Measurements from ENCODE around the gene KLHL3.

The KLHL3 gene

GRCh38 chr5:137658324-137658723, 77.6 kb downstream of the KLHL3 start:
- H3K27me3 ChIP-seq (ENCODE audit: low read length): no peaks in the 10 kb centered on the region
- no peak overlapping the region for H2AFZ ChIP-seq (ENCODE audit: low read depth, low read length, severe bottlenecking)
- H4K20me1 ChIP-seq (ENCODE audit: low read depth, low read length): no peaks in the 10 kb centered on the region
- no peak overlapping the region for H3K4me3 ChIP-seq (ENCODE audit: insufficient read depth, low read length, poor library complexity, severe bottlenecking)
- H3K9me2 ChIP-seq (replicated peaks; ENCODE audit: insufficient read depth, low read length): no peaks in the 10 kb centered on the region
- H3F3A ChIP-seq (ENCODE audit: insufficient read depth): no peaks in the 10 kb centered on the region
- no peaks in the 10 kb centered on the region for H3K36me3 ChIP-seq (ENCODE audit: low read length)
- H3K27ac ChIP-seq (ENCODE audit: low read depth, low read length): no peak overlapping the region
- no peaks in the 10 kb centered on the region for H3K79me2 ChIP-seq (ENCODE audit: insufficient read depth, low read length)
- no peak for TF ChIP-seq EZH2phosphoT487 (conservative IDR thresholded peaks at IDR 0.05; ENCODE audit: low read length)
- no peak for TF ChIP-seq CTCF (IDR thresholded peaks at IDR 0.05; ENCODE audit: insufficient read depth, low read length, poor library complexity, severe bottlenecking)
- no peak overlapping the region for H3K4me2 ChIP-seq (ENCODE audit: low read depth, low read length, poor library complexity, severe bottlenecking)
- no peak overlapping the region for H3K9ac ChIP-seq (ENCODE audit: low read length)
- no peaks in the 10 kb centered on the region for H3K9me3 ChIP-seq (ENCODE audit: insufficient read depth, low read length)

GRCh38 chr5:137657073-137657472, 78.8 kb downstream of the KLHL3 start:
- no peaks in the 10 kb centered on the region for H4K20me1 ChIP-seq (ENCODE audit: low read depth, low read length)
- no peak for TF ChIP-seq CTCF (IDR thresholded peaks at IDR 0.05; ENCODE audit: insufficient read depth, low read length, poor library complexity, severe bottlenecking)
- no peak for TF ChIP-seq EZH2phosphoT487 (conservative IDR thresholded peaks at IDR 0.05; ENCODE audit: low read length)
- no peaks in the 10 kb centered on the region for H3K36me3 ChIP-seq (ENCODE audit: low read length)
- H3K9me3 ChIP-seq (ENCODE audit: insufficient read depth, low read length): no peaks in the 10 kb centered on the region
- H2AFZ ChIP-seq (ENCODE audit: low read depth, low read length, severe bottlenecking): no peak overlapping the region
- H3K27me3 ChIP-seq (ENCODE audit: low read length): no peaks in the 10 kb centered on the region
- H3F3A ChIP-seq (ENCODE audit: insufficient read depth): no peaks in the 10 kb centered on the region
- H3K79me2 ChIP-seq (ENCODE audit: insufficient read depth, low read length): no peaks in the 10 kb centered on the region
- H3K9ac ChIP-seq (ENCODE audit: low read length): no peak overlapping the region
- H3K27ac ChIP-seq (ENCODE audit: low read depth, low read length): no peak overlapping the region
- H3K4me2 ChIP-seq (ENCODE audit: low read depth, low read length, poor library complexity, severe bottlenecking): no peak overlapping the region
- no peak overlapping the region for H3K4me3 ChIP-seq (ENCODE audit: insufficient read depth, low read length, poor library complexity, severe bottlenecking)
- no peaks in the 10 kb centered on the region for H3K9me2 ChIP-seq (replicated peaks; ENCODE audit: insufficient read depth, low read length)

GRCh38 chr5:137656558-137656957, 79.3 kb downstream of the KLHL3 start:
- Histone ChIP-seq H3K9ac (ENCODE audit: low read length) (no peak overlapping the region), H3K9me3 (ENCODE audit: insufficient read depth, low read length) (no peaks in the 10 kb centered on the region), H3K4me2 (ENCODE audit: low read depth, low read length, poor library complexity, severe bottlenecking) (no peak overlapping the region), H3K4me3 (ENCODE audit: insufficient read depth, low read length, poor library complexity, severe bottlenecking) (no peak overlapping the region), H3K27ac (ENCODE audit: low read depth, low read length) (no peak overlapping the region), H3K36me3 (ENCODE audit: low read length) (no peaks in the 10 kb centered on the region), H3K9me2 (replicated peaks; ENCODE audit: insufficient read depth, low read length) (no peaks in the 10 kb centered on the region), H3K79me2 (ENCODE audit: insufficient read depth, low read length) (no peaks in the 10 kb centered on the region), H4K20me1 (ENCODE audit: low read depth, low read length) (no peaks in the 10 kb centered on the region), H3K27me3 (ENCODE audit: low read length) (no peaks in the 10 kb centered on the region; the same call in 1 of the 2 replicates), H2AFZ (ENCODE audit: low read depth, low read length, severe bottlenecking) (no peak overlapping the region), H3F3A (ENCODE audit: insufficient read depth) (no peaks in the 10 kb centered on the region)
- no peak for TF ChIP-seq CTCF (IDR thresholded peaks at IDR 0.05; ENCODE audit: insufficient read depth, low read length, poor library complexity, severe bottlenecking)
- no peak for TF ChIP-seq EZH2phosphoT487 (conservative IDR thresholded peaks at IDR 0.05; ENCODE audit: low read length)
